Neural crest cell (in vitro differentiated cells): Measurements from ENCODE around the gene CLCA1. TPM values are rescaled to one million over a fixed set of nuclear protein-coding genes. Genes with fewer than 3 reads are reported as not detected.

Source experiments
- DNase-seq: peaks from one replicate; pipeline ENCODE4 v3.0.0; 2021; ENCODE audit warnings: low read depth, mixed read lengths, low spot score
- H3K27ac Mint-ChIP-seq: one replicate; pipeline ENCODE4 v1.8.0; 2021; ENCODE audit warnings: mild to moderate bottlenecking, mixed read lengths; ENCODE audit not compliant: unreplicated experiment
- H3K27me3 Mint-ChIP-seq: 2 replicates; pipeline ENCODE4 v1.8.0; 2021; ENCODE audit warnings: low read depth, mild to moderate bottlenecking, mixed read lengths
- H3K36me3 Mint-ChIP-seq: 2 replicates; pipeline ENCODE4 v1.8.0; 2021; ENCODE audit warnings: low read depth, mild to moderate bottlenecking, mixed read lengths
- H3K4me1 Mint-ChIP-seq: 2 replicates; pipeline ENCODE4 v1.8.0; 2021; ENCODE audit warnings: mixed read lengths
- H3K4me3 Mint-ChIP-seq: one replicate; pipeline ENCODE4 v1.8.0; 2021; ENCODE audit warnings: mild to moderate bottlenecking, mixed read lengths
- H3K9me3 Mint-ChIP-seq: 2 replicates; pipeline ENCODE4 v1.8.0; 2021; ENCODE audit warnings: mixed read lengths
- total RNA-seq: library from RNA; stranded (reverse); gene quantifications from 2 replicates; pipeline ENCODE4 v1.2.1, GENCODE V29; 2021
- TF ChIP-seq, protein P1 (sequence below): fragments of 200-600 bp; sonication (generic); conservative IDR thresholded peaks from 2 replicates; pipeline ENCODE4 v1.5.0; 2021; ENCODE audit warnings: antibody characterized with exemption, mild to moderate bottlenecking

Gene CLCA1
- total RNA-seq, 1 donor from 2014 or later, result not detected

DNA sequence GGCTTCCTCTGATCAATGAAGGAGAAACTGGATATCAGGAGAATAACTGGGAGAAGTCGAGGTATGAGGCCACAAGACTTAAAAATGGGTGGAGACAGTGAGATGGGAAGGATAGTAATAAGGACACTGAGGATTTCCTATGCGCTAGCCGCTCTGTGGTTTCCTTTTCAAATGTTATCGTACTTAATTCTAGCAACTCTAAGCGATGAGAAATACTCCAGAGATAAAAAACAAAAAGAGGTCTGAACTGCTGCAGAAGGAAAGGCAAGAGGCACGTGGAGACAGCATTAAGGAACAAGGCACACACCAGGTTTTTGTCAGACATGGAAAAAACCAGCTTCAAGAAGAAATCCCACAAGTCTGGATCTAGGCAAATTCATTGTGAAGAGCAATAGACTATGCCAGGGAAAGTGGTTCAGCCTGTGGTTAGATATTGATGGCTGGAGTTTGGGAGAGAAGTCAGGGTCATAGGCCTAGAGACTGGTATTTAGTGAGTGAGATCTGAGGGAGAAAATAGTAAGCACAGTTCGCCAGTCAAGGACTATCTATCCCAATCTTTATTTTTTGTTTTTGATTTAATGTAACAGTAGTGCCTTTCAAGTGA lies 39.5 kb upstream of the CLCA1 start:
- TF ChIP-seq, protein P1, sequence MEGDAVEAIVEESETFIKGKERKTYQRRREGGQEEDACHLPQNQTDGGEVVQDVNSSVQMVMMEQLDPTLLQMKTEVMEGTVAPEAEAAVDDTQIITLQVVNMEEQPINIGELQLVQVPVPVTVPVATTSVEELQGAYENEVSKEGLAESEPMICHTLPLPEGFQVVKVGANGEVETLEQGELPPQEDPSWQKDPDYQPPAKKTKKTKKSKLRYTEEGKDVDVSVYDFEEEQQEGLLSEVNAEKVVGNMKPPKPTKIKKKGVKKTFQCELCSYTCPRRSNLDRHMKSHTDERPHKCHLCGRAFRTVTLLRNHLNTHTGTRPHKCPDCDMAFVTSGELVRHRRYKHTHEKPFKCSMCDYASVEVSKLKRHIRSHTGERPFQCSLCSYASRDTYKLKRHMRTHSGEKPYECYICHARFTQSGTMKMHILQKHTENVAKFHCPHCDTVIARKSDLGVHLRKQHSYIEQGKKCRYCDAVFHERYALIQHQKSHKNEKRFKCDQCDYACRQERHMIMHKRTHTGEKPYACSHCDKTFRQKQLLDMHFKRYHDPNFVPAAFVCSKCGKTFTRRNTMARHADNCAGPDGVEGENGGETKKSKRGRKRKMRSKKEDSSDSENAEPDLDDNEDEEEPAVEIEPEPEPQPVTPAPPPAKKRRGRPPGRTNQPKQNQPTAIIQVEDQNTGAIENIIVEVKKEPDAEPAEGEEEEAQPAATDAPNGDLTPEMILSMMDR, result no peak
- Mint-ChIP-seq H3K27me3 (no peaks in the 10 kb centered on the region), H3K27ac (no peak overlapping the region), H3K4me1 (no peaks in the 10 kb centered on the region), H3K4me3 (no peak overlapping the region), H3K36me3 (no peaks in the 10 kb centered on the region), H3K9me3 (no peaks in the 10 kb centered on the region)
- DNase-seq, result no peak

DNA sequence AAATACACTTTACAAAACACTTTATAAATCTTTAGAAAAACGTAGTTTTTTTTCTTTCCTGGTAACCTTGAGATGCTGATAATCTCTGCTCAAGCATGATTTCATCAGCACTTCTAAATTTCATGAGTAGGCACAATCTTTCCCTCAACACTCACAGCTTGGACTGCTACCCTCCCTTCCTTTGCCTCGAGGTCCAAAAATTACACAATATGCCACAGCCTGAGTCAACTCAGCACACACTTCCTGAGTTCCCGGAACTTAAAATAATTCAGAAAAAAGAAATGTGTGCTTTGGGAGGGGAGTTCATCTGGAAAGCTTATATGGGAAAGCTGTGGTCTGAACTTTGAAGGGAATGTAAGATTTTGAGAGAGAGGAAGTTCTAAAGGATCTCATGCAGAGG lies 38.9 kb upstream of the CLCA1 start:
- Mint-ChIP-seq H3K4me3 (no peak overlapping the region), H3K9me3 (no peaks in the 10 kb centered on the region), H3K27me3 (peaks cover under 1% of the 10 kb centered on the region), H3K4me1 (no peaks in the 10 kb centered on the region), H3K36me3 (no peaks in the 10 kb centered on the region), H3K27ac (no peak overlapping the region)
- TF ChIP-seq, protein P1, result no peak
- DNase-seq, result no peak

DNA sequence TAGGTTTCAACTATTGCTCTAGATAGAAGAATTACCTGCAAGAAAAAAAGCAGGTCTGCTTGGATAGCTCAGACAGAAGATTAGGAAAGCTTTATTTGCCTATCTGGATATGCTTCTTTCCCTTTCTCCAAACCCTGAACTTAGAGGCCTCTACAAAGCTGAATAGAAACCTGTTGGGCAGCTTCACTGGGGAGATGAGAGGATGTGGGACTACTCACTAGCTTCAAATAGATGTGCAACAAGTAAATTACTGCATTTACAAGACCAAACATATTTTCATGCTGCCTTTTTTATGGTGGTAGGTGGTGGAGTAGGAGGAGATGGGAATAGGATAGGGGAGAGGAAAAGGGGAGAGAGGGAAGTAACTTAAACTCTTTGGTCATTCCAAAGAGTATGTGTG lies 38.4 kb upstream of the CLCA1 start:
- Mint-ChIP-seq H3K36me3 (no peaks in the 10 kb centered on the region), H3K27ac (no peak overlapping the region), H3K4me1 (no peaks in the 10 kb centered on the region), H3K9me3 (no peaks in the 10 kb centered on the region), H3K4me3 (no peak overlapping the region), H3K27me3 (peaks cover 3% of the 10 kb centered on the region)
- TF ChIP-seq, protein P1, result no peak
- DNase-seq, result no peak

DNA sequence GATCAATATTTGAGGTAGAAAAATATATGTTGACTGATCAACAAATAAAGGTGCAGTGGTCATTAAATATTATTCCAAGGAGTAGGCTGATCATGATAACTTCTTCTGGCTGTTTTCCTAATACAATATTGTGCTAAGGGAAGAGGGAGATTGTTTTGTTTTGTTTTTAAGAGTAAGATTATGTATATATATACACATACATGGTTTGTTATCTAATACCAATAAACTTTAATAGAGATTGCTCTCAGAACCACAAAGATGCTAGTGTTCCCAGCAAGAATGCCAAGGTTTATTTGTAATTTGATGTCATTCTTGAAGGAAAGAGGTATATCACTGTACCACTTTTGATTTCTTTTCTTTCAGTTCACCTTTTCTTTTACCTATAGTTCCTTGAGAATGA lies 34.7 kb upstream of the CLCA1 start:
- Mint-ChIP-seq H3K36me3 (no peaks in the 10 kb centered on the region), H3K4me3 (no peak overlapping the region), H3K4me1 (no peaks in the 10 kb centered on the region), H3K27me3 (peaks cover 16% of the 10 kb centered on the region), H3K9me3 (no peaks in the 10 kb centered on the region), H3K27ac (no peak overlapping the region)
- TF ChIP-seq, protein P1, result no peak
- DNase-seq, result no peak

DNA sequence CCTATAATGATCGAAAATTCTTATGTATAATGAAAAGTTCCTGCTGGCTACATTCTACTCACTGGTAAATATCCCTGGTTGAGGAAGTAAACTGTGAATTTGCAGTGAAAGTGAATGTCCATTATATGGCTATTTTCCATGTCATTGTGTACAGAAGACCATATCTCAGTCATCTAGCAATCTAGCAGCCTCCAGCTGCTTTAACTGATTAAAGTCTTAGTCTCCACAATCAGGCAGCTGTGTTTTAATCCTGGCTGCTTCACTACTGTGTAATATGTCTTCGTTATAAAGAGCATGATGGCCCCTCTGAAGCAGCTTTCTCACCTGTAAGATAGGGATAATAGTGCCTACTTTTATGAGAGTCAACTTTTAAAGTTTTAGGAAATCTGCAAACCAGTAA lies 33.4 kb upstream of the CLCA1 start:
- no peak for DNase-seq
- Mint-ChIP-seq H3K36me3 (no peaks in the 10 kb centered on the region), H3K27me3 (peaks cover 16% of the 10 kb centered on the region), H3K4me3 (no peak overlapping the region), H3K4me1 (no peaks in the 10 kb centered on the region), H3K9me3 (no peaks in the 10 kb centered on the region), H3K27ac (no peak overlapping the region)
- TF ChIP-seq, protein P1, result no peak

DNA sequence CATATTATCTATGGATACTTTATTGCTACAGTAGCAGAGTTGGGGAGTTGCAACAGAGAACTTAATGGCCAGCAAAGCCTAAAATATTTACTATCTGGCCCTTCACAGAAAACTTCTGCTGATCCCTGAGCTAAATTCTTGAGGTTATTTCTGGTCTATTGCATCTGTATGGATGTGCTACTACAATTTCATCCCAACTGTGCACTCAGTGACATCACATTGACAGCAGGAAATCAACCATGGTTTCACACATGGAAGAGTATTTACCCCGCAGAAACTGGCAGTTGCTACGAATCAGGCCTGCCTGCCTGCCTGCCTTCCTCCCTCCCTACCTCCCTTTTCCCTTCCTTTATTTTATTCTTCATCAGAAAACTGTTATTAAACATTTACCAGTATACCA lies 32.7 kb upstream of the CLCA1 start:
- no peak for DNase-seq
- Mint-ChIP-seq H3K4me1 (no peaks in the 10 kb centered on the region), H3K27ac (no peak overlapping the region), H3K9me3 (no peaks in the 10 kb centered on the region), H3K4me3 (no peak overlapping the region), H3K36me3 (no peaks in the 10 kb centered on the region), H3K27me3 (peaks cover 16% of the 10 kb centered on the region)
- TF ChIP-seq, protein P1, result no peak
